Effector CD8-positive, alpha-beta T cell (primary cell): ENCODE results near the gene SUMF1.
A peak's percentile ranks its signal among the peaks of the same experiment; 100 is the strongest.

ENCODE experiments used
- DNase-seq: peaks from one replicate; lab custom pipeline; 2025; lab: John Stamatoyannopoulos, UW

SUMF1 gene

GRCh38 chr3:4497843-4498324, 30.8 kb upstream of the SUMF1 start:
- no peak for DNase-seq

GRCh38 chr3:4497005-4497692, 30.1 kb upstream of the SUMF1 start:
- no peak for DNase-seq

GRCh38 chr3:4496087-4496452, 29.0 kb upstream of the SUMF1 start:
- no peak for DNase-seq

GRCh38 chr3:4495294-4496086, 28.4 kb upstream of the SUMF1 start:
- DNase-seq = no peak

GRCh38 chr3:4494895-4495264, 27.8 kb upstream of the SUMF1 start:
- no peak for DNase-seq

GRCh38 chr3:4493941-4494894, 27.1 kb upstream of the SUMF1 start:
- no peak for DNase-seq

GRCh38 chr3:4493014-4493940, 26.2 kb upstream of the SUMF1 start, which contains the start of gene ITPR1:
Gene ITPR1 (plus strand): TSS chr3:4493348. CDS start chr3:4516492, 23,144 bp downstream.
- DNase-seq = peak; percentile 97

GRCh38 chr3:4492208-4493013, 25.3 kb upstream of the SUMF1 start:
- DNase-seq = peak; percentile 44

- no peak for DNase-seq
Measured at GRCh38 chr3:4491855-4492207, 24.8 kb upstream of the SUMF1 start.

GRCh38 chr3:4478261-4478660, 11.2 kb upstream of the SUMF1 start:
- DNase-seq = no peak

- DNase-seq = no peak
Measured at GRCh38 chr3:4476496-4476895, 9.4 kb upstream of the SUMF1 start.

- no peak for DNase-seq
Measured at GRCh38 chr3:4475804-4476203, 8.7 kb upstream of the SUMF1 start.

GRCh38 chr3:4474683-4475490, 7.8 kb upstream of the SUMF1 start:
- DNase-seq = no peak

- DNase-seq = no peak
Measured at GRCh38 chr3:4472766-4473165, 5.7 kb upstream of the SUMF1 start.

GRCh38 chr3:4472312-4472711, 5.2 kb upstream of the SUMF1 start:
- no peak for DNase-seq

- no peak for DNase-seq
Measured at GRCh38 chr3:4471907-4472306, 4.8 kb upstream of the SUMF1 start.

- DNase-seq = no peak
Measured at GRCh38 chr3:4467522-4467867, 426 bp upstream of the SUMF1 start.

GRCh38 chr3:4464576-4464975, 2.5 kb downstream of the SUMF1 start:
- no peak for DNase-seq

- no peak for DNase-seq
Measured at GRCh38 chr3:4462369-4463040, 4.6 kb downstream of the SUMF1 start.
